ENCODE results near the gene CERS1.

CERS1 gene

DNA sequence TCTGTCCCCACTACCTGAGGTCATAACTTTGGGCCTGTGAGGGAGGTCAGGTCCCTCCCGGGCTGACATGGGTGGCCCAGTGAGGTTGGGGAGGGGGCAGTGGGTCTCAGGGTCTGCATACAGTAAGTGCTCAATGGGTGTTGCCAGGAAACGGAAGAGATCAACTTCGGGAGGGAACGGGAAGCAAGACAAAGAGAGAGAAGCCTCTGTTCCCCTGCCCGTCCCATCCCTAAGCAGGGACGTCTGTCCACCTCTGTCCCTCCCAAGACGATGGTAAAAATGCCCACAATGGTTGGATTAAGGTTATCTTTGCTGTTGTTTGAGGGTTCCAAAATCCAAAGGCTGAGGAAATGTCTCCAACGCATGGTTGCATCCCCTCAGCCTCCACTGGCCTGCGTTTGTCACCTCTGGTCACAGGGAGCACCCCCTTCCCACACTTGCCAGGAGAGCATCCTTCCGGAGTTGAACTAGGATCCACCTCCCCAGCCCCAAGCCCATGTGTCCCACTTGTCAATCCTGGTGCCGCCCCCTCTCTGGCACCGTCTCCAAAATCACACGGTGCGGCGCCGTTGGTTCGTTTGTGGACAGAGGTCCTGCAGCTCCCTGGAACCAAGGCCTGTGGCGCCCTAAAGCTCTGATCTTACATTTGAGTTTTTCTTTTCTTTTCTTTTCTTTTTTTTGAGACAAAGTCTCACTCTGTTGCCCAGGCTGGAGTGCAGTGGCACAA lies 45.8 kb upstream of the CERS1 start:
- TF ChIP-seq RAD21 (IDR thresholded peaks at IDR 0.05; ENCODE audit: low read depth) (no peak), CREB1 (IDR thresholded peaks at IDR 0.05; ENCODE audit: low read depth) (no peak), NFIC (IDR thresholded peaks at IDR 0.05) (no peak), FOXM1 (IDR thresholded peaks at IDR 0.05; ENCODE audit: borderline replicate concordance, low read depth) (no peak), EP300 (IDR thresholded peaks at IDR 0.05; ENCODE audit: borderline replicate concordance) (no peak), EGR1 (IDR thresholded peaks at IDR 0.05) (no peak), ZBTB7A (IDR thresholded peaks at IDR 0.05; ENCODE audit: low read depth) (no peak), YY1 (IDR thresholded peaks at IDR 0.05; ENCODE audit: low read depth) (no peak), TAF1 (IDR thresholded peaks at IDR 0.05; ENCODE audit: low read depth) (no peak), TCF12 (IDR thresholded peaks at IDR 0.05; ENCODE audit: low read depth) (no peak)
- TF ChIP-seq, protein P1, sequence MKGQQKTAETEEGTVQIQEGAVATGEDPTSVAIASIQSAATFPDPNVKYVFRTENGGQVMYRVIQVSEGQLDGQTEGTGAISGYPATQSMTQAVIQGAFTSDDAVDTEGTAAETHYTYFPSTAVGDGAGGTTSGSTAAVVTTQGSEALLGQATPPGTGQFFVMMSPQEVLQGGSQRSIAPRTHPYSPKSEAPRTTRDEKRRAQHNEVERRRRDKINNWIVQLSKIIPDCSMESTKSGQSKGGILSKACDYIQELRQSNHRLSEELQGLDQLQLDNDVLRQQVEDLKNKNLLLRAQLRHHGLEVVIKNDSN (IDR thresholded peaks at IDR 0.05): no peak
- TF ChIP-seq, protein P2, sequence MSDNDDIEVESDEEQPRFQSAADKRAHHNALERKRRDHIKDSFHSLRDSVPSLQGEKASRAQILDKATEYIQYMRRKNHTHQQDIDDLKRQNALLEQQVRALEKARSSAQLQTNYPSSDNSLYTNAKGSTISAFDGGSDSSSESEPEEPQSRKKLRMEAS (IDR thresholded peaks at IDR 0.05): no peak

DNA sequence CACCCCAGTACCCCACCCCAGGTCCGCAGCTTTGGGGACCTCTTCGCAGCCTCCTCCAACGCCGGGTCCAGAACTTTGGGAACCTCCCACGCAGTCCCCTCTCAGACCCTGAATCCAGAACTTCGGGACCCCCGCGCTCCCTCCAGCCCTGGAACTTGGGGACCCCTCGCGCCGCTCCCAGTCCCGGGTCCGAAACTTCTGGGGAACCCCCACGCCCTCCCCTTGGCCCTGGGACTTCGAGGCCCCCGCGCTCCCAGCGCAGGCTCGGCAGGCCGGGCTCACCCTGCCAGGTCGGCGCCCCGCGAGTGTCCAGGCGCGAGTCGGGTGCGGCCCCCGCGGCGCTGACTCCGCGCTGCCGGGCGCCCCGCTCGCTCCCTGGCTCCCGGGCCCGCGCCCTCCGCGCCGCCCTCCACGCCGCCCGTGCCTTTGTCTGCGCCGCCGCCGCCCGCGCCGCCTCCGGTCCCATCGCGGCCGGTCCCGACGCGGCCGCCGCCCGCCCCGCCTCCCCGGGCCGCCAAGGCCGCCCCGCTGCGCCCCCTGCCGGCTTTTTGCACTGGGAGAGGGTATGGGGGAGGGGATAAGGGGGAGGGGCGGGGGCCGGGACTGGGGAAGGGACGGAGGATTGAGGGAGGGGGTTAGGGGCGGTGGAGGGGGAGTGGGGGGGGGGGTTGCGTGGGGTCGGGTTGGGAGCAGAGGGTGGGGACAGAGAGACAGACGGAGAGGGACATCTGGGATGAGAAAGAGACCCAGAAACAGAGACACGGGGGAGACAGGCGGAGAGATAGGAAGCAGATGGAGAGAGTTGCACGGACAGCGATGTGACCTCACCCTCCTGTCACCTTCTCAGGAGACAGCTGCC lies 45.0 kb upstream of the CERS1 start, which contains the start of gene HOMER3:
Gene HOMER3 (minus strand): TSS at position 449 of the 859 bp plus-strand sequence. CDS start 2,235 bp downstream, outside the sequence.
- TF ChIP-seq, protein P1 (IDR thresholded peaks at IDR 0.05): no peak
- TF ChIP-seq NFIC (IDR thresholded peaks at IDR 0.05): no peak
- 0 out of 2 replicates have a peak, but pooled peaks have one; percentile 9 for TF ChIP-seq EGR1 (IDR thresholded peaks at IDR 0.05)
- TF ChIP-seq, protein P2 (IDR thresholded peaks at IDR 0.05): peak; percentile 35; the same call in 1 of the 2 replicates
- peak; percentile 18; the same call in 1 of the 2 replicates for TF ChIP-seq RAD21 (IDR thresholded peaks at IDR 0.05; ENCODE audit: low read depth)
- no peak for TF ChIP-seq TEAD4 (IDR thresholded peaks at IDR 0.05)

DNA sequence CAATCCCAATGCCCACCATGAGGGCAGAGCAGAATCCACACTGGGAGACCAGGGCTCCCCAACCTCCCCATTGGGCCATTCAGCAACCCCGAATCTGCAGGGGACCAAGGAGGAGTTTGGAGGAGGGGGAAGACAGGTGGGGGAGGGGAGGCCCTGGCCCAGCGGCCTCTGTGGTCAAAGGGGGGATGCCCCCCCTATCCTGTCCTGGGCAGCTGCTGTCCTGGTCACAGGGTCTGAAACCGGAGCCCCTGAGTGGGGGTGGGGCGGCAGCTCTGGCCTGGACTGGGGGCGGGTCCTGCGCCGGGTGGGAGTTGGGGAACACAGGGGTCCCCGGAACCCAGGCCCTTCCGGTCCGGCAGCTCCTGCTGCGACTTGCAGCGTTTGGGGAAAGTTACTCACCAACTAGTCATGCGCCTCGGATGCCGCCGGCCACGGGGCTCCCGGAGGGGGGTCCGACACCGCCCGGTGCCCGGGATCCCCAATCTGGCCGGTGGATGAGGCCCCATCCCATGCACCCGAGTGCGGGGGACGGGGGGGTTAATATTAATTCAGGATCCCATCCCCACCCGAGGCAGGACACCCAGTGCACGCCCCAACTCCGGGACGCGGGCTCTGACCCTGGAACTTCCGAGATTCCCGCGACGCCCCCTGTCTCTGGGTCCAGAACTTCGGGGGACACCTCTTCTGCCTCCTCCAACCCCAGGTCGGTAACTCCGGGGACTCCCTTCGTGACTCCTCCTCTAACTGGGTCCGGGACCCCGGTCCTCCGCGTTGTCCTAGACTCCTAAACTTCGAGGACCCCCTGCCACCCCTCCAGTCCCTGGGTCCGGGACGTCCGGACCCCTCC lies 44.2 kb upstream of the CERS1 start:
- TF ChIP-seq, protein P2 (IDR thresholded peaks at IDR 0.05): peak; percentile 38; the same call in 1 of the 2 replicates
- TF ChIP-seq, protein P1 (IDR thresholded peaks at IDR 0.05): no peak
- no peak for TF ChIP-seq FOXM1 (IDR thresholded peaks at IDR 0.05; ENCODE audit: borderline replicate concordance, low read depth)
- no peak for TF ChIP-seq TAF1 (IDR thresholded peaks at IDR 0.05; ENCODE audit: low read depth)
- peak; percentile 51; the same call in 1 of the 2 replicates for TF ChIP-seq TCF12 (IDR thresholded peaks at IDR 0.05; ENCODE audit: low read depth)
- no peak for TF ChIP-seq NFIC (IDR thresholded peaks at IDR 0.05)
- no peak for TF ChIP-seq YY1 (IDR thresholded peaks at IDR 0.05; ENCODE audit: low read depth)
- peak; percentile 55 for TF ChIP-seq TEAD4 (IDR thresholded peaks at IDR 0.05)
- TF ChIP-seq ZBTB7A (IDR thresholded peaks at IDR 0.05; ENCODE audit: low read depth): peak; percentile 83; the same call in 1 of the 2 replicates
- peak; percentile 8; the same call in 1 of the 2 replicates for TF ChIP-seq EGR1 (IDR thresholded peaks at IDR 0.05)
- peak; percentile 49; the same call in 1 of the 2 replicates for TF ChIP-seq EP300 (IDR thresholded peaks at IDR 0.05; ENCODE audit: borderline replicate concordance)
- TF ChIP-seq RAD21 (IDR thresholded peaks at IDR 0.05; ENCODE audit: low read depth): no peak
- no peak for TF ChIP-seq CEBPB (IDR thresholded peaks at IDR 0.05)
- no peak for TF ChIP-seq CREB1 (IDR thresholded peaks at IDR 0.05; ENCODE audit: low read depth)
- TF ChIP-seq, protein P3, sequence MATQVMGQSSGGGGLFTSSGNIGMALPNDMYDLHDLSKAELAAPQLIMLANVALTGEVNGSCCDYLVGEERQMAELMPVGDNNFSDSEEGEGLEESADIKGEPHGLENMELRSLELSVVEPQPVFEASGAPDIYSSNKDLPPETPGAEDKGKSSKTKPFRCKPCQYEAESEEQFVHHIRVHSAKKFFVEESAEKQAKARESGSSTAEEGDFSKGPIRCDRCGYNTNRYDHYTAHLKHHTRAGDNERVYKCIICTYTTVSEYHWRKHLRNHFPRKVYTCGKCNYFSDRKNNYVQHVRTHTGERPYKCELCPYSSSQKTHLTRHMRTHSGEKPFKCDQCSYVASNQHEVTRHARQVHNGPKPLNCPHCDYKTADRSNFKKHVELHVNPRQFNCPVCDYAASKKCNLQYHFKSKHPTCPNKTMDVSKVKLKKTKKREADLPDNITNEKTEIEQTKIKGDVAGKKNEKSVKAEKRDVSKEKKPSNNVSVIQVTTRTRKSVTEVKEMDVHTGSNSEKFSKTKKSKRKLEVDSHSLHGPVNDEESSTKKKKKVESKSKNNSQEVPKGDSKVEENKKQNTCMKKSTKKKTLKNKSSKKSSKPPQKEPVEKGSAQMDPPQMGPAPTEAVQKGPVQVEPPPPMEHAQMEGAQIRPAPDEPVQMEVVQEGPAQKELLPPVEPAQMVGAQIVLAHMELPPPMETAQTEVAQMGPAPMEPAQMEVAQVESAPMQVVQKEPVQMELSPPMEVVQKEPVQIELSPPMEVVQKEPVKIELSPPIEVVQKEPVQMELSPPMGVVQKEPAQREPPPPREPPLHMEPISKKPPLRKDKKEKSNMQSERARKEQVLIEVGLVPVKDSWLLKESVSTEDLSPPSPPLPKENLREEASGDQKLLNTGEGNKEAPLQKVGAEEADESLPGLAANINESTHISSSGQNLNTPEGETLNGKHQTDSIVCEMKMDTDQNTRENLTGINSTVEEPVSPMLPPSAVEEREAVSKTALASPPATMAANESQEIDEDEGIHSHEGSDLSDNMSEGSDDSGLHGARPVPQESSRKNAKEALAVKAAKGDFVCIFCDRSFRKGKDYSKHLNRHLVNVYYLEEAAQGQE (IDR thresholded peaks at IDR 0.05; ENCODE audit: low read depth): no peak

DNA sequence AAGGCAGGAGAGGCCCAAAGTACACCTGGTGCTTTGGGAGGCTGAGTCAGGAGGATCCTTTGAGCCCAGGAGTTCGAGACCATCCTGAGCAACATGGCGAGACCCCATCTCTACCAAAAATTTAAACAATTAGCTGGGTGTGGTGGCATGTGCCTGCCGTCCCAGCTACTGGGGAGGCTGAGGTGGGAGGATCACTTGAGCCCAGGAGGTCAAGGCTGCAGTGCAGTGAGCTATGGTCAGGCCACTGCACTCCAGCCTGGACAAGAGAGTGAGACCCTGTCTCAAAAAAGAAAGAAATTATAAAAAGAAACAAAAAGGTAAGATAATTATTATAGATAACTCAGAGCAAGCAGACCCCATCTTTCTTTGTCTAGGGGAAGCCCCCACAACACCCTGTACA lies 43.2 kb upstream of the CERS1 start:
- TF ChIP-seq, protein P1 (IDR thresholded peaks at IDR 0.05): no peak
- TF ChIP-seq NFIC (IDR thresholded peaks at IDR 0.05) (no peak), EGR1 (IDR thresholded peaks at IDR 0.05) (no peak), EP300 (IDR thresholded peaks at IDR 0.05; ENCODE audit: borderline replicate concordance) (no peak), TCF12 (IDR thresholded peaks at IDR 0.05; ENCODE audit: low read depth) (no peak), CREB1 (IDR thresholded peaks at IDR 0.05; ENCODE audit: low read depth) (no peak), CEBPB (IDR thresholded peaks at IDR 0.05) (no peak), TAF1 (IDR thresholded peaks at IDR 0.05; ENCODE audit: low read depth) (no peak), TEAD4 (IDR thresholded peaks at IDR 0.05) (no peak), ZBTB7A (IDR thresholded peaks at IDR 0.05; ENCODE audit: low read depth) (no peak)
- TF ChIP-seq, protein P2 (IDR thresholded peaks at IDR 0.05): no peak
- TF ChIP-seq, protein P3 (IDR thresholded peaks at IDR 0.05; ENCODE audit: low read depth): no peak
